ENCODE results near the gene RBMS3.
"Not testable (repeated sequence)": the region's sequence is repeated elsewhere in the genome, so short reads cannot be mapped to it uniquely, and the experiment has no call there.

Gene RBMS3

DNA sequence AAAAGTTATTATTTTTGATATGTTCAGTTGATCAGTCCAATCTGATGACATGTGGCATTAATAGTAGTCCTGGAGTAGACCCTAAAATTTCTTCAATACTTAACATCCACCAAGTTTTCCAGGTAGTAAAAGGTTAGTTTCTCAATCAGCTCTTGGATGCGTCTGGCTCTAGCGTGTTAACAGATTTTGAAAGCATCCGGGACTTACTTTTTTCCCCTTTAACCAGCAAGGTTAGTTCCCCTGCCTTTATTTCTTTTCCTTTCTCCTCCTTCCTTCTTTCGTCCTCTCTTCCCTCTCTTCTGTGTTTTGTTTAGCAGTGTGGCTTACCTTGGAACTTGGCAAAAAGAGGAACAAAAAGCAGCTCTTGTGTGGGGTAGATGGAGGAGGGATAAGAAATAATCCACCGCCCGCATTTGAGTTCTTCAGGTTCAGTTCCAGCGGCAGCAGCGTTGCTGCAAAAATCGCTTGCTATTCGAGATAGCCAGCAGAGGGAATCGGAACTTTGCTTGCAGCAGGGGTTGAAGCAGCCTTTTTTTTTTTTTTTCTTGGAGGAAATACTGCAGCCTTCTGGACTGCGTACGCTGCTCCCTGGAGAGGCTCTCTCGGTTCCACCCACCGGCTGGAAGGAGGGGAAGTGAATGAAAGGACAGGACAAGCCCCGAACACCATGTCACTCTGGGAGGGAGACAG, at the start of gene RBMS3:
RBMS3 (plus strand) TSS at position 668 of the 690 bp plus-strand sequence.
- H3K4me3 ChIP-seq: peak within 1 kb of the TSS; percentile 85
- TF ChIP-seq, protein P1, sequence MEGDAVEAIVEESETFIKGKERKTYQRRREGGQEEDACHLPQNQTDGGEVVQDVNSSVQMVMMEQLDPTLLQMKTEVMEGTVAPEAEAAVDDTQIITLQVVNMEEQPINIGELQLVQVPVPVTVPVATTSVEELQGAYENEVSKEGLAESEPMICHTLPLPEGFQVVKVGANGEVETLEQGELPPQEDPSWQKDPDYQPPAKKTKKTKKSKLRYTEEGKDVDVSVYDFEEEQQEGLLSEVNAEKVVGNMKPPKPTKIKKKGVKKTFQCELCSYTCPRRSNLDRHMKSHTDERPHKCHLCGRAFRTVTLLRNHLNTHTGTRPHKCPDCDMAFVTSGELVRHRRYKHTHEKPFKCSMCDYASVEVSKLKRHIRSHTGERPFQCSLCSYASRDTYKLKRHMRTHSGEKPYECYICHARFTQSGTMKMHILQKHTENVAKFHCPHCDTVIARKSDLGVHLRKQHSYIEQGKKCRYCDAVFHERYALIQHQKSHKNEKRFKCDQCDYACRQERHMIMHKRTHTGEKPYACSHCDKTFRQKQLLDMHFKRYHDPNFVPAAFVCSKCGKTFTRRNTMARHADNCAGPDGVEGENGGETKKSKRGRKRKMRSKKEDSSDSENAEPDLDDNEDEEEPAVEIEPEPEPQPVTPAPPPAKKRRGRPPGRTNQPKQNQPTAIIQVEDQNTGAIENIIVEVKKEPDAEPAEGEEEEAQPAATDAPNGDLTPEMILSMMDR (IDR thresholded peaks at IDR 0.05): peak; percentile 37
- DNase-seq (ENCODE audit: low spot score): peak; percentile 95
- H3K27ac ChIP-seq: peak within 1 kb of the TSS; percentile 54 to 86

DNA sequence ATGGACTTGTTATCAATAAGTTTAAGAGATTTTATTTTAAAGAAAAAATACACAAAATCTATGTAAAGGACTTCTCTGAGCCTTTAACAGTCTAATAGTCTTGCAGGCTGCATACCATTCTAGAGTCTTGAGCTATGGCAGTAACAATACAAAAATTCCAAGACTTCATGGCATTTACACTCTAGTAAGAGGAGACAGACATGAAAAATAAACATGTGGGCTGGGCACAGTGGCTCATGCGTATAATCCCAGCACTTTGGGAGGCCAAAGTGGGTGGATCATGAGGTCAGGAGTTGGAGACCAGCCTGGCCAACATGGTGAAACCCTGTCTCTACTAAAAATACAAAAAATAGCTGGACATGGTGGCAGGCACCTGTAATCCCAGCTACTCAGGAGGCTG, 47.7 kb upstream of the RBMS3 start:
- H3K4me3 ChIP-seq; DNase-seq (ENCODE audit: low spot score); H3K27ac ChIP-seq: not testable (repeated sequence)

DNA sequence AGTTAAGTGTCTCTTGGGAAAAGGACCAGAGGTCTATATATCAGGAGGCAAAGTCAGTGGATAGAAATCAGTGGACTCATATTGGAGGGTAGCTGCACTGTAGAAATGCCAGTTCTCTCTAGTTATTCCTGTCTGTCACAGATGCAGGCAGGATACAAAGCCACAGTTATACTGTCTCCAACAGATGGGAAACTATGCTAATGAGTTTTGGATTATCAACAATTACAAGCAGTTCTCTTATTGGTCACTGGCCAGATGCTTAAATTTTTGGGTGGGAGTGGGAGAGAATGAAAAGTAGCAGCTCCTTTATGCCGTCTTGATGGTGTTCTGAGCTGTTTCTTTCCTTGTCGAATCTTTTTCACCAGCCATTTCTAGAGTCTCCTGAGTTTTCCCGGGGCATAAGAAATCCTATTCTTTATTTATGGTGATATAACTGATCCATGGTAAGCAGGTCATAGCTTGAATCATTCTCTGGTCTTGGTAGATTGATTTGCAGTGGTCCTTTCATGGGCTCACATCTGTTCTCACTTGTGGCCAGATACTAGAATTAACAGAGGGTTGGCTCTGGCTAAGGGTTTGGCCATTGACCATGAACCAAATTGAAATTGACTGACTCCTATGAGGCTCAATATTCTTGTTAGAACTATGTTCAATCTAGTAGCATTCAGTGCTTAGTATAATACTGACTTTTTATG, 44.6 kb upstream of the RBMS3 start:
- TF ChIP-seq, protein P1 (IDR thresholded peaks at IDR 0.05): no peak
- no peak overlapping the region for H3K27ac ChIP-seq
- no peak for DNase-seq (ENCODE audit: low spot score)
- H3K4me3 ChIP-seq: no peak overlapping the region

DNA sequence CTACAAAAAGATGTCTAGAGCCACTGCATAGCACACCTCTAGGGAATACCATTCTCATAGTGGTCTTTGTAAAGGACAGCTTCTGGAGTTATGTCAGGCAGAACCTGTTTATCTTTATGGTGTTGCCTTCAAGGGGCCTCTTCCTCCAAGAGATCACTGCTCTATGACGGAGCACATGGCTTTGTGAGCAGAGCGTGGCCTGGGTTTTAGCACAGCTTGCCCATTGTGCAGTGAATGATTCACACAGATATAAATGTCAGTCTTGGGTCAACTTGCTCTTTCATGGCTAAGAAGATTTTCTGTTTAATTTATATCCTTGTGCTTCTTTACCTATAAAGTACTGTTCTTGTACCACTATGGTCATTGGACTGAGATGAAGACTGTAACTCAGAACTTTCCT, 41.5 kb upstream of the RBMS3 start:
- DNase-seq (ENCODE audit: low spot score): no peak
- Histone ChIP-seq H3K4me3 (no peak overlapping the region), H3K27ac (no peak overlapping the region)
- TF ChIP-seq, protein P1 (IDR thresholded peaks at IDR 0.05): no peak

DNA sequence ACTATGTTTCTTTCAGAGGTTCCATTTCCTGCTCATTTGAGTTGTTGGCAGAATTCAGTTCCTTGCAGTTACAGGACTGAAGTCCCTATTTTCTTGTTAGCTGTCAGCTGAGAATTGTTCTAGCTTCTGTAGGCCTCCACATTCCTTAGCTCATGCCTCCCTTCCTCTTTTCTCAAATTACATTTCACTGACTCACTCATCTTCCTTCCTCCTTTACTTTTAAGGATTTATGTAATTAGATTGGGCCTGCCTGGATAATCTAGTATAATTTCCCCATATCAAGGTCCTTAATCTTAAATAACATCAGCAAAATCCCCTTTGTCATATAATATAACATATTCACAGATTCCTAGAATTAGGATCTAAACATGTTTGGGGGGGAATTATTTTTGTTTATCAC, 40.6 kb upstream of the RBMS3 start:
- DNase-seq (ENCODE audit: low spot score): no peak
- Histone ChIP-seq H3K27ac (peak overlapping the region in 1 of 2 donors; percentile 15), H3K4me3 (no peak overlapping the region)
- TF ChIP-seq, protein P1 (IDR thresholded peaks at IDR 0.05): no peak

DNA sequence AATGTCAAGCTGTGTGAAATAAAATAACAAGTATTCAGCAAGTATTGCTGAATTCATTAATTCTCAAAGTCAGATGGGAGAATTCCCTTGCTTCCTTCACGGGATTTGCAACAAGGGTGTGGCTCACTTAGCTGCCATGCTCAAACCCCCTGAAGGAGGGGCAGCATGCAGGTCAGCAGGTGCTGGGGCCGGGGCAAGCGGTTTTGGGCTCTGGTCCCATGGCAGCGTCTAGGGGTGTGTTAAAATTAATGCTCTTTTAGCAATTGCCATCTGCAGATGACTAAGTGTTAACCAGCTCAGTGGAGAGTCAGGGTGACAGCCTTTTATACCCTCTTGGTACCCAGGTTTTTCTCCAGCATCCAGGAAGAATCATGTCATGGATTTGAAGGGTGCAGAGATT, 40.0 kb upstream of the RBMS3 start:
- no peak for DNase-seq (ENCODE audit: low spot score)
- Histone ChIP-seq H3K27ac (no peak overlapping the region), H3K4me3 (no peak overlapping the region)
- TF ChIP-seq, protein P1 (IDR thresholded peaks at IDR 0.05): no peak

DNA sequence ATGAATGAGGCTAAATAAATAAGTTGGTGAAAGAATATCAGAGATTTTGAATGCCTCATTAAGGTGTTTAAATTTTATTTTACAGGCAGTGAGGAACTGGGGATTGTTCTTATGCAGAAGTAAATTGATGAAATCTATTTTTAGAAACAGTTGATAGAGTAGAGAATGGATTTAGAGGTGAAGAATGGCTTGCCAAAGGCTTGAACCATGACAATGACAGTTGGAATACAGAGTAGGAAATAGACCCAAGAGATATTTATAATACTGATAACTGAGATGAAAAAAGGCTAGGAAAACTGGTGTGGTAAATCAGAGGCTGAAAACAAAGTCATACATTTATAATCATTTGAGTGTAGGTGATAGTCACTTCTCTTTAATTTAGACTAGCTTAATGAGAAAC, 39.0 kb upstream of the RBMS3 start:
- no peak overlapping the region for H3K27ac ChIP-seq
- TF ChIP-seq, protein P1 (IDR thresholded peaks at IDR 0.05): no peak
- DNase-seq (ENCODE audit: low spot score): no peak
- no peak overlapping the region for H3K4me3 ChIP-seq

Measured in coronary artery (tissue), 2 donors.